Neural progenitor cell (in vitro differentiated cells): ENCODE results near the gene FDXACB1.

Source experiments
- CTCF ChIP-seq: fragments of 200-600 bp; sonication (generic); IDR thresholded peaks from 2 replicates; pipeline ENCODE4 v1.5.1; 2017; ENCODE audit warnings: antibody characterized with exemption, mild to moderate bottlenecking
- EZH2 ChIP-seq: fragments of 200-600 bp; sonication (generic); IDR thresholded peaks from 2 replicates; pipeline ENCODE4 v1.6.1; 2017; ENCODE audit warnings: antibody characterized with exemption, mild to moderate bottlenecking, moderate library complexity
- EZH2phosphoT487 ChIP-seq: fragments of 200-600 bp; sonication (generic); IDR thresholded peaks from 2 replicates; pipeline ENCODE4 v1.6.1; 2017; ENCODE audit warnings: antibody characterized with exemption

- peak; percentile 35 for TF ChIP-seq CTCF
- TF ChIP-seq EZH2, result no peak
- no peak for TF ChIP-seq EZH2phosphoT487
These were observed 7.9 kb downstream of the FDXACB1 start, which contains the start of gene ALG9 for GRCh38 chr11:111870886-111871692.
